Measurements from ENCODE around the gene CTAG1B. TPM values are rescaled to one million over a fixed set of nuclear protein-coding genes. Genes with fewer than 3 reads are reported as not detected.
"Not testable (repeated sequence)": the region's sequence is repeated elsewhere in the genome, so short reads cannot be mapped to it uniquely, and the experiment has no call there.

The CTAG1B gene
- total RNA-seq, 1 donor from 2014 or later: not detected

DNA sequence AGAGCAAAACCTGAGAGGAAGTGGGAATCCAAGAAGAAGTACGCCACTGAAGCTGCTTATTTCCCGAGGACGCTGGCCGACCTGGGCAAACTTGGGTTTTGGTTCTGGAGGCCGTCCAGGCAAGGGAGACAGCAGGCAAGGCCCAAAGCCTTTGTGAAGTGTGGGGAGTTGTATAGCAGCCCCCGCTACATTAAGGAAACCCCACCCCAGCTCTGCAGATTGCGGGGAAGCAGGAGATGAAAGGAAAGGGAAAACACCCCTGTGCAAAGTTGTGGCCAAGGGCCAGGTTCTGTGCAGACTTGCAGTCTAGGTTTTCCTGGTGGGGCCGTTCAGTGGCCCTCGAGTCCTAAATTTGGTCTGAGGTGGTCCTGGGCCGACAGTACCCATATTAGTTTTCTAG lies 46.0 kb downstream of the CTAG1B start:
- H2AFZ ChIP-seq (replicated peaks); H3K79me2 ChIP-seq (ENCODE audit: low read depth); H3K4me1 Mint-ChIP-seq; H3F3A ChIP-seq (ENCODE audit: low read depth); DNase-seq (ENCODE audit: low spot score); H3K36me3 ChIP-seq; H3K4me2 ChIP-seq; H3K27me3 ChIP-seq; H3K36me3 Mint-ChIP-seq; H3K27ac Mint-ChIP-seq; H3K9me3 ChIP-seq (ENCODE audit: low read depth); H3K27ac ChIP-seq; H3K9me3 Mint-ChIP-seq; H3K4me3 ChIP-seq; H3K9ac ChIP-seq; H3K27me3 Mint-ChIP-seq (ENCODE audit: insufficient read depth, low read depth); H4K20me1 ChIP-seq (ENCODE audit: low read depth); H3K4me3 Mint-ChIP-seq; H3K4me1 ChIP-seq: not testable (repeated sequence)

DNA sequence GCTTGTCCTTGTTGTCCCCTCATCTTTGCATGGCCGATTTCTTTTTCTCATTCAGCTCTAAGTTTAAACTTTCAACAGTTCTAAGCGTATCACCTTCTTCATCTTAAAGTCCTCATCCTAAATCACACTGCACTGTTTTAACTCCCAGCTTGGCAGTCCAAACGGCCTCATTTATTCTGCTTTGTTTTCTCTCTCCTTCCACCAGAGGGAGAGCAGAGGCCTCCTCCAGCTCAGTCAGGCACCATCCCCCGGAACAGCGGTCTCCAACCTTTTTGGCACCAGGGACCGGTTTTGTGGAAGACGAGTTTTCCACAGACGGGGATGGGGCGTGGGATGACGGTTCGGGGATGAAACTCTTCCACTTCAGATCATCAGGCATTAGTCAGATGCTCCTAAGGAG lies 48.7 kb downstream of the CTAG1B start:
- not testable (repeated sequence) for H3K4me1 Mint-ChIP-seq; H3K27ac Mint-ChIP-seq; H3K9ac ChIP-seq; H3K9me3 Mint-ChIP-seq; H2AFZ ChIP-seq (replicated peaks); H4K20me1 ChIP-seq (ENCODE audit: low read depth); H3K36me3 ChIP-seq; DNase-seq (ENCODE audit: low spot score); H3K4me2 ChIP-seq; H3K9me3 ChIP-seq (ENCODE audit: low read depth); H3K79me2 ChIP-seq (ENCODE audit: low read depth); H3K36me3 Mint-ChIP-seq; H3F3A ChIP-seq (ENCODE audit: low read depth); H3K4me3 Mint-ChIP-seq; H3K27ac ChIP-seq; H3K4me1 ChIP-seq; H3K4me3 ChIP-seq; H3K27me3 ChIP-seq; H3K27me3 Mint-ChIP-seq (ENCODE audit: insufficient read depth, low read depth)

Small RNA genes within 50 kb of the gene (small RNA-seq; reads per million reads assigned to genes)
- not detected for gene AC244090.1
- gene AC244107.2: not detected

Other genes with a start within 250 kb of the CTAG1B start
- gene FLNA, start 244.6 kb downstream of the CTAG1B start, total RNA-seq (ENCODE audit: low replicate concordance): 189 and 559 TPM in 2 replicates
- gene EMD, start 240.0 kb downstream of the CTAG1B start, total RNA-seq (ENCODE audit: low replicate concordance): 18.3 and 62.0 TPM in 2 replicates
- gene RPL10, start 220.9 kb downstream of the CTAG1B start, total RNA-seq (ENCODE audit: low replicate concordance): 4,507 and 7,403 TPM in 2 replicates
- gene DNASE1L1, start 210.0 kb downstream of the CTAG1B start, total RNA-seq (ENCODE audit: low replicate concordance): 14.2 and 27.2 TPM in 2 replicates
- 19.8 and 46.5 TPM in 2 replicates for gene TAFAZZIN, start 207.7 kb downstream of the CTAG1B start, total RNA-seq (ENCODE audit: low replicate concordance)
- gene ATP6AP1, start 190.6 kb downstream of the CTAG1B start, total RNA-seq (ENCODE audit: low replicate concordance): 22.6 and 47.4 TPM in 2 replicates
- 119 and 244 TPM in 2 replicates for gene GDI1, start 182.1 kb downstream of the CTAG1B start, total RNA-seq (ENCODE audit: low replicate concordance)
- 30.4 and 36.3 TPM in 2 replicates for gene FAM50A, start 175.1 kb downstream of the CTAG1B start, total RNA-seq (ENCODE audit: low replicate concordance)
- gene PLXNA3, start 161.0 kb downstream of the CTAG1B start, total RNA-seq (ENCODE audit: low replicate concordance): 4.3 and 9.6 TPM in 2 replicates
- gene LAGE3, start 140.0 kb downstream of the CTAG1B start, total RNA-seq (ENCODE audit: low replicate concordance): 7.6 and 33.3 TPM in 2 replicates
- gene UBL4A, start 132.7 kb downstream of the CTAG1B start, total RNA-seq (ENCODE audit: low replicate concordance): 12.1 and 31.1 TPM in 2 replicates
- 3.5 and 5.7 TPM in 2 replicates for gene SLC10A3, start 128.7 kb downstream of the CTAG1B start, total RNA-seq (ENCODE audit: low replicate concordance)
- 4.5 and 16.8 TPM in 2 replicates for gene FAM3A, start 103.0 kb downstream of the CTAG1B start, total RNA-seq (ENCODE audit: low replicate concordance)
- gene G6PD, start 72.4 kb downstream of the CTAG1B start, total RNA-seq (ENCODE audit: low replicate concordance): 21.6 and 44.6 TPM in 2 replicates
- 11.7 and 13.2 TPM in 2 replicates for gene IKBKG, start 71.7 kb downstream of the CTAG1B start, total RNA-seq (ENCODE audit: low replicate concordance)
- not detected in 2 replicates for gene CTAG1A, start 34.1 kb downstream of the CTAG1B start, total RNA-seq (ENCODE audit: low replicate concordance)
- gene CTAG2, start 34.3 kb upstream of the CTAG1B start, total RNA-seq (ENCODE audit: low replicate concordance): not detected in 2 replicates
- not detected in 2 replicates for gene GAB3, start 131.8 kb upstream of the CTAG1B start, total RNA-seq (ENCODE audit: low replicate concordance)
- gene DKC1, start 143.6 kb upstream of the CTAG1B start, total RNA-seq (ENCODE audit: low replicate concordance): 43.7 and 45.6 TPM in 2 replicates
- gene MPP1, start 186.2 kb upstream of the CTAG1B start, total RNA-seq (ENCODE audit: low replicate concordance): 0.28 TPM in 1 of 2 replicates, not detected in the other
- gene SMIM9, start 215.4 kb upstream of the CTAG1B start, total RNA-seq (ENCODE audit: low replicate concordance): not detected in 2 replicates